OCI-LY1 (cell line): ENCODE data around the gene CDH6.

Source experiments
- H2AFZ ChIP-seq: fragments of 200-600 bp; sonication (generic), shearing (Covaris generic); 2 replicates; pipeline ENCODE4 v1.6.0; 2014; ENCODE audit warnings: antibody characterized with exemption, mild to moderate bottlenecking, low read length
- H3F3A ChIP-seq: fragments of 200-600 bp; sonication (generic), shearing (Covaris generic); 2 replicates; pipeline ENCODE4 v1.6.0; 2014; ENCODE audit warnings: mild to moderate bottlenecking, antibody characterized with exemption, low read length, moderate library complexity; ENCODE audit not compliant: insufficient read depth
- H3K27ac ChIP-seq: fragments of 200-600 bp; sonication (generic); 2 replicates; pipeline ENCODE4 v1.5.1; 2014; ENCODE audit warnings: low read length, mixed run types, mild to moderate bottlenecking, low read depth; ENCODE audit not compliant: poor library complexity, severe bottlenecking
- H3K27me3 ChIP-seq: fragments of 200-600 bp; sonication (generic); 2 replicates; pipeline ENCODE4 v1.6.0; 2014; ENCODE audit warnings: antibody characterized with exemption, mild to moderate bottlenecking, low read length, moderate library complexity; ENCODE audit not compliant: insufficient read depth
- H3K36me3 ChIP-seq: fragments of 200-600 bp; sonication (generic); 2 replicates; pipeline ENCODE4 v1.6.1; 2014; ENCODE audit warnings: mild to moderate bottlenecking, antibody characterized with exemption, low read length, moderate library complexity, mixed read lengths; ENCODE audit not compliant: insufficient read depth
- H3K4me1 ChIP-seq: fragments of 200-600 bp; sonication (generic); 2 replicates; pipeline ENCODE4 v1.5.1; 2014; ENCODE audit warnings: mild to moderate bottlenecking, low read length, moderate library complexity; ENCODE audit not compliant: insufficient read depth, severe bottlenecking
- H3K4me2 ChIP-seq: fragments of 200-600 bp; sonication (generic), shearing (Covaris generic); 2 replicates; pipeline ENCODE4 v1.6.1; 2014; ENCODE audit warnings: low read length
- H3K4me3 ChIP-seq: fragments of 200-600 bp; sonication (generic); 2 replicates; pipeline ENCODE4 v1.5.1; 2014; ENCODE audit warnings: low read length, low read depth, mild to moderate bottlenecking, mixed read lengths; ENCODE audit not compliant: poor library complexity, severe bottlenecking
- H3K79me2 ChIP-seq: fragments of 200-600 bp; shearing (Covaris generic); 2 replicates; pipeline ENCODE4 v1.6.1; 2016; ENCODE audit warnings: mixed run types, low read length, mixed read lengths; ENCODE audit not compliant: insufficient read depth
- H3K9ac ChIP-seq: fragments of 200-600 bp; sonication (generic), shearing (Covaris generic); 2 replicates; pipeline ENCODE4 v1.6.1; 2014; ENCODE audit warnings: mild to moderate bottlenecking, low read length, mixed read lengths
- H3K9me2 ChIP-seq: fragments of 200-600 bp; sonication (generic), shearing (Covaris generic); 2 replicates; pipeline ENCODE4 v1.6.1; 2014; ENCODE audit warnings: low read depth, mild to moderate bottlenecking, low read length, mixed read lengths
- H3K9me3 ChIP-seq: fragments of 200-600 bp; shearing (Covaris generic); 2 replicates; pipeline ENCODE4 v1.6.1; 2014; ENCODE audit warnings: low read length, mixed read lengths
- H4K20me1 ChIP-seq: fragments of 200-600 bp; sonication (generic), shearing (Covaris generic); 2 replicates; pipeline ENCODE4 v1.6.0; 2016; ENCODE audit warnings: mild to moderate bottlenecking, low read length; ENCODE audit not compliant: insufficient read depth
- CTCF ChIP-seq: fragments of 200-600 bp; sonication (generic), shearing (Covaris generic); IDR thresholded peaks from 2 replicates; pipeline ENCODE4 v1.5.1; 2017; ENCODE audit warnings: mild to moderate bottlenecking, antibody characterized with exemption, low read length, moderate library complexity, mixed read lengths
- EZH2 ChIP-seq: fragments of 200-600 bp; sonication (generic), shearing (Covaris generic); IDR thresholded peaks from 2 replicates; pipeline ENCODE4 v1.8.0; 2017; ENCODE audit warnings: borderline replicate concordance, mixed run types, mild to moderate bottlenecking, antibody characterized with exemption, low read length, moderate library complexity, mixed read lengths

Gene CDH6

GRCh38 chr5:31213705-31214121, 20.2 kb downstream of the CDH6 start:
- Histone ChIP-seq H3K4me3 (no peak overlapping the region), H4K20me1 (no peaks in the 10 kb centered on the region), H3F3A (no peaks in the 10 kb centered on the region), H3K79me2 (no peaks in the 10 kb centered on the region), H3K9me3 (no peaks in the 10 kb centered on the region), H3K27ac (no peak overlapping the region), H3K4me2 (no peak overlapping the region), H3K9ac (no peak overlapping the region), H3K36me3 (no peaks in the 10 kb centered on the region), H2AFZ (no peak overlapping the region), H3K9me2 (no peaks in the 10 kb centered on the region), H3K4me1 (no peaks in the 10 kb centered on the region), H3K27me3 (no peaks in the 10 kb centered on the region)
- TF ChIP-seq EZH2 (no peak), CTCF (no peak)

- Histone ChIP-seq H3K9me3 (no peaks in the 10 kb centered on the region), H3K4me1 (no peaks in the 10 kb centered on the region), H3K27me3 (no peaks in the 10 kb centered on the region), H4K20me1 (no peaks in the 10 kb centered on the region), H3K9me2 (no peaks in the 10 kb centered on the region), H3K4me2 (no peak overlapping the region), H3K27ac (no peak overlapping the region), H3F3A (no peaks in the 10 kb centered on the region), H3K4me3 (no peak overlapping the region), H3K9ac (no peak overlapping the region), H3K79me2 (no peaks in the 10 kb centered on the region), H2AFZ (no peak overlapping the region), H3K36me3 (no peaks in the 10 kb centered on the region)
- TF ChIP-seq EZH2 (no peak), CTCF (no peak)
Measured at GRCh38 chr5:31214229-31214628, 20.7 kb downstream of the CDH6 start.

DNA sequence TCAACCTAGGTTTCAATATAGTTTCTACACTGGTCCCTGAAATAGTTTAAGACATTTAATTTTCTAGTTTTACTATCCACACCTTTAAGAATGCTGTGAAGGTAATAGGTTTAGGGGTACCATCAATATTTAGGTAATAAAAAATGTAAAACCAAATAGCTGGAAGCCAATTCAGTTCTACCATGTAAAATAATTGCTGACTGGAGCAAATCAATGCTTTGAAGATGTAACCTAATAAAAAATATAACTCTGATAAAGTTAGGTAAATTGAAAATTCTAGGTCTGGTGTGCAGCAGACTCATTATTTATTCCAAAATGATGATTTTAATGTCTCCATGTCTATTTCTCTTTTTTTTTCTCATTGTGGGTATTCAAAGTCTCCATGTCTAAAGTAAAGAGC, 21.8 kb downstream of the CDH6 start:
- H3K9ac ChIP-seq, result no peak overlapping the region
- no peak for TF ChIP-seq EZH2
- no peak for TF ChIP-seq CTCF
- no peaks in the 10 kb centered on the region for H3K9me3 ChIP-seq
- no peaks in the 10 kb centered on the region for H3K79me2 ChIP-seq
- H3K27ac ChIP-seq, result no peak overlapping the region
- H3F3A ChIP-seq, result no peaks in the 10 kb centered on the region
- H2AFZ ChIP-seq, result no peak overlapping the region
- no peaks in the 10 kb centered on the region for H3K4me1 ChIP-seq
- no peaks in the 10 kb centered on the region for H3K9me2 ChIP-seq
- H3K36me3 ChIP-seq, result no peaks in the 10 kb centered on the region
- H3K4me3 ChIP-seq, result no peak overlapping the region
- H3K4me2 ChIP-seq, result no peak overlapping the region
- H4K20me1 ChIP-seq, result no peaks in the 10 kb centered on the region
- H3K27me3 ChIP-seq, result no peaks in the 10 kb centered on the region
